ENCODE data around the gene UBE2M. TPM values are rescaled to one million over a fixed set of nuclear protein-coding genes. Genes with fewer than 3 reads are reported as not detected.
"Not testable (repeated sequence)": the region's sequence is repeated elsewhere in the genome, so short reads cannot be mapped to it uniquely, and the experiment has no call there.

The UBE2M gene
- total RNA-seq (2014; rRNA removed; shearing (Covaris generic); ENCODE audit: low replicate concordance): 132 and 239 TPM in 2 replicates

DNA sequence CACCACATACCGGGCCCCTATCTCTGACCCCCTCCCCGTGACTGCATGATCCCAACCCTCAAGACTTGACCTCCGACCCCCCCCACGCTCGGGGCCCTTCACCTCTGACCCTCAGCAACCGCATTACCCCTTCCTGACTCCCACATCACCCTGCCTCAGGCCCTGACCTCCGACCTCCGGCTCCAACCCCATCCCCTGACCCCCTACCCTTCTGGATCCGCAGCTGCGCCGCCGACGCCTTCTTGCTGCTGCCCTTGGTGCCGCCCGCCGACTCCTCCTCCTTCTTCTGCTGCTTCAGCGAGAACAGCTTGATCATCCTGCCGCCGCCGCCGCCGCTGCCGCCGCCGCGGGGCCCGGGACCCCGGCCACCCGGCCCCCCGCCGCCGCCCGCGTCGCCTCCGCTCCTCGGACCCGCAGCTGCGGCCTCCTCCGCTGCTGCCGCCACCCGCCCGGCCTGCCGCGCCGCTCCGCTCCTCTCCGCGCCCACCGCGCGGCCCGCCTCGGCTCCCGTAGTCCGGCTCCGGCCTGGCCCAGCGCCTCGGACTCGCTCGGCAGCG, at the start of gene UBE2M:
Gene UBE2M (minus strand): TSS at position 546 of the 557 bp plus-strand sequence. CDS start 230 bp downstream, at position 316.
- Histone ChIP-seq H3K27me3 (no peaks in the 10 kb centered on the region), H3K4me3 (peak within 1 kb of the TSS; percentile 89), H3K36me3 (peaks cover 42% of the 10 kb centered on the region), H3K9me3 (no peaks in the 10 kb centered on the region)
- no peak for DNase-seq

DNA sequence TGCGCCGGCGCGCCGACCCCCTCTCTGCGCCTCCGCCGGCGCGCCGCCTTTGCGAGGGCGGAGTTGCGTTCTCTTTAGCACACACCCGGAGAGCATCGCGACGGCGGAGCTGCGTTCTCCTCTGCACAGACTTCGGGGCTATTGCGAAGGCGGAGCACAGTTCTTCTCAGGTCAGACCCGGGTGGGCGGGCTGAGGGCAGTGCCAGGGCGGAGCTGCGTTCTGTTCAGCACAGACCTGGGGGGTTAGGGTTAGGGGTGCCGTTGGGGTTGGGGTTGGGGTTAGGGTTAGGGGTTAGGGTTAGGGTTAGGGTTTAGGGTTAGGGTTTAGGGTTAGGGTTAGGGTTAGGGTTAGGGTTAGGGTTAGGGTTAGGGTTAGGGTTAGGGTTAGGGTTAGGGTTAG, 48.8 kb upstream of the UBE2M start:
- not testable (repeated sequence) for H3K4me3 ChIP-seq, H3K27me3 ChIP-seq, H3K9me3 ChIP-seq, H3K36me3 ChIP-seq
- peak; percentile 37 for DNase-seq

DNA sequence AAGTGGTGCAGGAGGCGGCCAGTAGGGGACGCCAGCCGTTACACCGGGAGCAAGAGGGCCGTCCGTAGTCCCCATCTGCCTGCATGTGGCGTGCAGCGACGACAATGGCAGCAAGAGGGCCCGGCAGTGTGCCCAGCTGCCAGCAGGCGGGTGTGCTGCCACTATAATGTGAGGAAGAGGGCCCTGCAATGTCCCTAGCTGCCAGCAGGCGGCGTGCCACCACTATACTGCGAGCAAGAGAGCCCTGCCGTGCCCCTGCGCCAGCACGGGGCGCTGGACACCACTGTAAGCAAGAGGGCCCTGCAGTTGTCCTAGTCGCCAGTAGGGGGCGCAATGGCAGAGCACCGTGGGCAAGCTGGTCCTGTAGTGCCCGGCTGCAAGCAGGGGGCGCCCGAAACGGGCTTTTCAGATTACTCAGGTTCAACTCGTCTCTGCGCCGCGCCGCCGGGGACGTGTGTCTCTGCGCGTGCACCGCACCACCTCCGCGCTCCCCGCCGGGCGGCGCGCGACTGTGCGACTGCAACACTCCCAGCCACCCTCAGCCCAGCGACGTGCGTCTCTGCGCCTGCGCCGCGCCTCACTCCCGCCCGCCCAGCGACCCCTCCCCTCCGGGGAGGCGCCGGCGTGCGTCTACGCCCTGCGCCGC, 48.0 kb upstream of the UBE2M start:
- H3K9me3 ChIP-seq, H3K27me3 ChIP-seq, H3K36me3 ChIP-seq, H3K4me3 ChIP-seq: not testable (repeated sequence)
- peak; percentile 29 for DNase-seq

DNA sequence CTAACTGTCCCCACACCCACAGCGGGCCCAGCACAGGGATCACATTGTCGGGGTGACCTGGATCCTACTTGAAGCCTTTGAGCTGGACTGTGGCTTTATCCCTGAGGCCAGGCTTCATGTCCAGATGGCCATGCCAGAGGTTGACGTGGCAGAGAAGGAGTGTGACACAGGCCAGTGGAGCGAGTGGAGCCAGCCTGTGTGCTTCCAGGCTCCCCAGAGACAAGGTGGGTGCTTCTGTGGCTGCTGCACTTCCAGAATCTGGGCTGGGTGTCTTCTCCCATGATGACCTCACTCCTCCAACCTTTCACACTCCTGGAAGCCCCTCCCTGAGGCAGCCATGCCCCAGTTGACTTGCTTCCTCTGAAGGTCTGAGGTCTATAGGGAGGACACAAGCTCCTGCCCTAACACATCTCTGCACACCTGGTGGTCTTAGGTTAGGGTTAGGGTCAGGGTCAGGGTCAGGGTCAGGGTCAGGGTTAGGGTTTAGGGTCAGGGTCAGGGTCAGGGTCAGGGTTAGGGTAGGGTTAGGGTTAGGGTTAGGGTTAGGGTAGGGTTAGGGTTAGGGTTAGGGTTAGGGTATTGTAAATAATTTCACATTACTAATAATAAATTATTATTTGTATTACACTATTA, 27.8 kb upstream of the UBE2M start:
- no peaks in the 10 kb centered on the region for H3K9me3 ChIP-seq
- H3K36me3 ChIP-seq: peaks cover 14% of the 10 kb centered on the region
- no peak for DNase-seq
- H3K4me3 ChIP-seq: no peak overlapping the region
- no peaks in the 10 kb centered on the region for H3K27me3 ChIP-seq

DNA sequence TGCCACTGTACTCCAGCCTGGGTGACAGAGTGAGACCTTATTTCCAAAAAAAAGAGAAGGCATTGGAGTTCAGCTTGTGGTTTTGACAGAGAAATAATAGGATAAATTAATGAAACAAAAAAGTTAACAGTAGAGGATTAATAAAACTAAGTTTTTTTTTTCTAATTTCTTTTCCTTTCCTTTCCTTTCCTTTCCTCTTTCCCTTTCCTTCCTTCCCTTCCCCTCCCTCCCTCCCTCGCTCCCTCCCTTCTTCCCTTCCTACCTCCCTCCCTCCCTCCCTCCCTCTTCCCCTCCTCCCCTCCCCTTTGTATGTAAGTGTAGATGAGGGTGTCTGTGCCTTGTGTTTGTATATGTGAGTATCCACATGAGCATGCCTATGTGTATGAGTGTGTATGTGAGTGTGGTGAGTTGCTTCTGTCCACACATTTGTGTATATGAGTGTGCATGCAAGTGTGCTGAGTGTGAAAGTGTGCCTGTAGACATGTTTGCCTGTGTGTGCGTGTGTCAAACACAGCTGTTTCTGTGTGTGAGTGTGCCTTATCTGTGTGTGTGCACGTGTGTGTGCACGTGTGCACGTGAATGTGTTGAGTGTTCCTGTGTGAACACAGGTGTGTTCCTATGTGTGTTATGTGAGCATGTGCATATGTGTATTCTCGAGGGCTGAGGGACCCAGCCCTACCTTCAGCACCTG, 27.2 kb upstream of the UBE2M start:
- Histone ChIP-seq H3K9me3 (no peaks in the 10 kb centered on the region), H3K4me3 (no peak overlapping the region), H3K36me3 (peaks cover 18% of the 10 kb centered on the region), H3K27me3 (no peaks in the 10 kb centered on the region)
- DNase-seq: no peak

DNA sequence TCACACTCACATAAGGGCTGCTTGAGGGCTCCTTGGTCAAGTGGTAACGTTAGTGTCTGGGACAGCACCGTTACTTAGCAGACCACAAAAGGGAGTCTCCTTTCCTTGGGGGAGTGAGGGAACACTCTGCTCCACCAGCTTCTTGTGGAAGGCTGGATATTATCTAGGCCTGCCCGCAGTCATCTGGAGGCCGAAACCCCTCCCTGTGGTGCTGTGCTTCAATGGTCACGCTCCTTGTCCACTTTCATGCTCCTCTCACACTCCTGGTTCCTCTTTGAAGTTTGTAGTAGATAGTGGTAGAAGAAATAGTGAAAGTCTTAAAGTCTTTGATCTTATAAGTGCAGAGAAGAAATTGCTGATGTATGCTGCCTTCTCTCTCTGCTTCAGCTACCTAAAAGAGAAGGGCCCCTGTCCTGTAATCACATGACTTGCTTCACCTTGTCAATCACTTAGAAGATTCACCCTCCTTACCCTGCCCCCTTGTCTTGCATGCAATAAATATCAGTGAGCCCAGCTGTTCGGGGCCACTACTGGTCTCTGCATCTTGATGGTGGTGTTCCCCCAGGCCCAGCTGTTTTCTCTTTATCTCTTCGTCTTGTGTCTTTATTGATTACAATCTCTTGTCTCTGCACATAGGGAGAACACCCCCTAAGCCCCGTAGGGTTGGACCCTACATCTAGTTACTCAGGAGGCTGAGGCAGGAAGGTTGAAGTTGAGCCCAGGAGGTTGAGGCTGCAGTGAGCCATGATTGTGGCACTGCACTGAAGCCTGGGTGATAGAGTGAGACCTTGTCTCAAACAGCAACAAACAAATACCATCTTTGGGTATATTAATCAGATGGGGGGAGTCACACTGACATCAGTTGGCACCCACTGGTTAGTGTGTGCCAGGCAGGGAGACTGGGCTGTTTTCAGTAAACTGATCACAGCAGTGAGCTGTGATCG, 26.4 kb upstream of the UBE2M start:
- no peak overlapping the region for H3K4me3 ChIP-seq
- DNase-seq: no peak
- peaks cover 18% of the 10 kb centered on the region for H3K36me3 ChIP-seq
- no peaks in the 10 kb centered on the region for H3K27me3 ChIP-seq
- H3K9me3 ChIP-seq: no peaks in the 10 kb centered on the region

DNA sequence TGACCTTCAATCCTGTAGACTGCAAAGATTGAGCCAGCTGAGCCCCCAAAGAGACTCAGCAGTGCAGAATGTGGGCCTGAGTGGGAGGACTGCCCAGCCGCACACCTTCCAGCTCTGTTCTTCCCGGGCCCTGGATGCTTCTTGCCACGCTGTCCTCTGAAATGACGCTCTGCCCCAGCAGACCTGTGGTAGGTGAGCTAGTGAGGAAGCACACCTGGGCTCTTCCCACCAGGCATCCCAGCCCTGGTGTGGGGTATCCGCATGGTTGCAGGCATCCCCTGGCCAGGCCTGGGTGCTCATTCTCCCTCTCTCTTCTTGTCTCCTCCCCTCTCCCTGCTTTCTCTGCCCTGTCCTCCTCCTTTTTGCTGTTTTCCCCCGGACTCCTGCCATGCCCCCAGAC, 24.6 kb upstream of the UBE2M start:
- Histone ChIP-seq H3K36me3 (peaks cover 18% of the 10 kb centered on the region), H3K9me3 (no peaks in the 10 kb centered on the region), H3K27me3 (no peaks in the 10 kb centered on the region), H3K4me3 (no peak overlapping the region)
- no peak for DNase-seq

DNA sequence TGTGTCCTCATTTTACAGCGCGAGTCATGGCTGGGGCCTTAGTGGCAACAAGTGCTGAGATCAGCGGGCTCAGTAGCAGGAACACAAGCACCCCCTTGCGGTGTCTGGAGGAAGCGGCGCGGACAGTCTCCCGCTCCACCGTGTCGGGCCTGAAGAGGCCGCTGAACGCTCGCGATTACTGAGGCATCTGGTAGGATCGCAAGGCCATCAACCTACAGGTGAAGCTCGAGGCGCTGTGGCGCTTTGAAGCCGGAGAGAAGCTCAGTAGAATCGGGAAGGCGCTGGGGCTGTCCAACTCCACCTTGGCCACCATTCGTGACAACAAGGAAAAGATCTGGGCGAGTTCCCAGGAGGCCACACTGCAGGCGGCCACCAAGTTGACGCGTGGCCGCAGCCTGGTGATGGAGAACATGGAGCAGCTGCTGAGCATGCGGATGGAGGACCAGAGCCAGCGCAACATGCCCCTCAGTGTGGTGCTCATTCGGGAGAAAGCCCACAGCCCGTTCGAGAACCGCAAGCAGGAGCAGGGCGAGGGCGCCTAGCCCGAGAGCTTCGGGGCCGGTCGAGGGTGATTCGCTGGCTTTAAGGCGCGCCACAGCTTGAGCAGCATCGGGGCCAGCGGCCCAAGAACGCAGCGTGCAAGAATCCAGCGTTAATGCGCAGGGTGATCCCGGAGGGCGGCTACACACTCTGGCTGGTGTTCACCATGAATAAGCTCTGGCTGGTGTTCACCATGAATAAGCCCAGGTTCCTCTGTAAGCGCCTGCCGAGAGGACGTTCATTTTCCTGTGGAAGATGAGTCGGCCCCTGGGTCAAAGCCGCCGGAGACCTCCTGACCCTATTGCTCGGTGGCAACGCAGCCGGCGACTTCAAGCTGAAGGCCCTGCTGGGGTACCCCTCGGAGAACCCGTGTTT, 23.1 kb upstream of the UBE2M start:
- Histone ChIP-seq H3K4me3 (no peak overlapping the region), H3K27me3 (no peaks in the 10 kb centered on the region), H3K36me3 (peaks cover 22% of the 10 kb centered on the region), H3K9me3 (no peaks in the 10 kb centered on the region)
- DNase-seq: no peak

DNA sequence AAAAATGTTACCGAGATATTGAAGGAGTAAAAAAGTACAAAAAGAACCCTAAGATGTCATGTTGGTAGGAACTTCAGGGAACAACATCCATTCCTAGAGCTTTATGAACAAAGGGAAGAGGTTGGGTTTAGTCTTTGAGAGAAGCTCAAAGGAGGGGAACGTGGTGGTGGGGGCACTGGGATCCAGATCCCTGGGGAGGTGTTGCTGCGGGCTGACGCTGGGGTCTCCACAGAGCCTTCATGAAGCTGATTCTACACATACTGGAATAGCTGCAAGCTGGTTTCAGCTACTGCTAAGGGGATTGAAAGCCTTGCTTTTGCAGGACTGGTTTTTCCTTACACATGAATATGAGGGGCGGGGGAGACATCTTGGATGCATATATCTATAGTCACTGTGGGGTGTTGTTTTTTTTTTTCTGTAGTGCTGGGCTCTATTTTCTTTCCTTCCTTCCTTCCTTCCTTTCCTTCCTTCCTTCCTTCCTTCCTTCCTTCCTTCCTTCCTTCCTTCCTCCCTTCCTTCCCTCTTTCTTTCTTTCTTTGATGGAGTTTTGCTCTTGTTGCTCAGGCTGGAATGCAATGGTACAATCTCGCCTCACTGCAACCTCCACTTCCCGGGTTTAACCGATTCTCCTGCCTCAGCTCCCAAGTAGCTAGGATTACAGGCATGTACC, 21.2 kb upstream of the UBE2M start:
- DNase-seq: no peak
- Histone ChIP-seq H3K9me3 (no peaks in the 10 kb centered on the region), H3K4me3 (no peak overlapping the region), H3K36me3 (peaks cover 22% of the 10 kb centered on the region), H3K27me3 (no peaks in the 10 kb centered on the region)

DNA sequence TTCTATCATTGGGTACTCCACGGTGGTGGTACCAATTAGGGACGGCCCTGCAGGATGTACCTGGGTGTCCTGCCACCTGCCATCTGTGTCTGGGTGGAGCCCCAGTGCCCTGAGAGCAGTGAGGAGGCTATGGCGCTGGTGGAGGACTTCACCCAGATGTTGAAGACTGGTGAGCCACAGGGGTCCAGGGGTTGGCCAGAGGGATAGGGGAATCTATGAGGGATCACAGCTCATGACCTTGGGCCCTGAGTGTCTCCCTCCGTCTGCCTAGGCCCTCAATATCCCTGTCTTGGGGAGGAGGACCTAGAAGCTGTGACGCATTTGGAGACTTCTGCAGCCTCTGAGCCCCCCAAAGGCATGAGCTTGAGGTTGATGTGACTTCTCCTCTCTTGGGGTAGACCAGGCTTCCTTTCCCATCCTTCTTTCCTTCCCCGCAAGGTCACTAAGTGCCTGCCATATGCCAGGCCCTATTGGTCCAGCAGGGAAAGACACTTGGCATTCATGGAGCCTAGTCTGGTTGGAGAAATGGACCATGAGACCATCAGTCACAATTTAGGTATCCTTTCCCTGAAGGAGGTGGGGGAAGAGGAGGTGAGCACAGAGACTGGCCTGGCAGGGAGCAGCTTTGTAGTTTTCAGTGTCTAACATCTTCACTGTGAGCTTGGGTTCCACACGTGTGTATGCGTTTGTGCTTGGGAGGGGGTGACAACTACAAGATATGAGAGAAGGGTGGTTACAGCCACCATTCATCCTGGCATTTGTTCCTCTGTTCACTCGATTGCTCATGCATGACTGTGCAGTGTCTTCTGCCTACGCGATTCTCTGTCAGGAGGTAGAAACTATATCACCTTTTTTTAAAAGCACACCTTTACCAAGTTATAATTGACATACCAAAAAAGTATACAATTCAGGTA, 19.9 kb upstream of the UBE2M start:
- DNase-seq: no peak
- no peaks in the 10 kb centered on the region for H3K9me3 ChIP-seq
- no peak overlapping the region for H3K4me3 ChIP-seq
- peaks cover 21% of the 10 kb centered on the region for H3K36me3 ChIP-seq
- no peaks in the 10 kb centered on the region for H3K27me3 ChIP-seq

DNA sequence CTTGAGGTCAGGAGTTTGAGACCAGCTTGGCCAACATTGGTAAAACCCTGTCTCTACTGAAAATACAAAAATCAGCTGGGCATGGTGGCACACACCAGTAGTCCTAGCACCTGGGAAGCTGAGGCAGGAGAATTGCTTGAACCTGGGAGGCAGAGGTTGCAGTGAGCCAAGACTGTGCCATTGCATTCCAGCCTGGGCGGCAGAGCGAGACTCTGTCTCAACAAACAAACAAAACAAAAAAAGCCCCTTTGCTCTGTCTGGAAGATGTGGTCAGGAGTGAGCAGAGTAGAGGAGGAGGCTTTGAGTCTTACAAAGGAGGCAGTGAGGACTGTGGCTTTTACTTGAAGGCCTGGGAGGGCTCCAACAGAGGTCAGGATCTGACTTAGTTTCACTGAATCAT, 19.2 kb upstream of the UBE2M start:
- not testable (repeated sequence) for H3K9me3 ChIP-seq, DNase-seq, H3K27me3 ChIP-seq, H3K4me3 ChIP-seq
- peaks cover 17% of the 10 kb centered on the region for H3K36me3 ChIP-seq

DNA sequence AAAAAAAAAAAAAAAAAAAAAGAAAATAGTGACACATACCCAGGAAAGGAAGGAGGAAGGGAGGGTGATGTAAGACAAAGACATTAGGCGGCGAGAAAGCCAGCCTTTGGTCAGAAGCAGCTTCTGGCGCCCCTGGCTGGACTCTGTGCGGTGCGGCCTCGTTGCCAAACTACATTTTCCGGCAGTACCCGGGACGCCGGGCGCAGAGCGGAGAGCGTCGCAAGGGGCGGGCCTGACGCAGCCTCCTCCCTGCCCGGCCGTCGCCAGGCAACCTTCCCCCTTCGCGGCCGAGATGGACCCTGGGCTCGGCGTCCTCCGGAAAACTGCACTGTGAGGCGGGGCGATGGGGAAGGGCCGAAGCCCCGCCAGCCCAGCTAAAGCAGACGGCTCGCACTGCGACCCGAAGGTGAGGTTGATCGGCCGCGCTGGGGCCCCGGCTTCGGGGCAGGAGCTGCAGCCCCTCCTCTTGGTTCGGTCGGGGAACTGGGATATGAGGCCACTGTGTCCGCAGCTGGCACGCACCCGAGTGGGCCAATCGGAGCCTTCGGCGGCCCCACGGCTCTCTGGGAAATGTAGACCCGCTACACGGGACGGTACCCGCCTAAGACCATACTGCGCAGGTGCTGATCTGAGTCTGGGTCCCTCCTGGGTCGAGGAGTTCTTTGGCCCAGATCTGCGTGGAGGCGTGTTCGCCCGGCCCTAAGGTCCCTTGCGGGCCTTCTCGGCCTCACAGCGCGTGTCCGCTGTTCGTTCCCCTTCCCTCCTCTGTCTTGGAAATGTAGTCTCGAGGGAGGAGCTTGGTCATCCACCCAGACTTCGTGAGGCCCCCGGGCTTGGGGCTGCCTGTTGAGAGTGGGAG, 17.0 kb upstream of the UBE2M start:
- Histone ChIP-seq H3K27me3 (no peaks in the 10 kb centered on the region), H3K9me3 (no peaks in the 10 kb centered on the region), H3K36me3 (peaks cover 24% of the 10 kb centered on the region), H3K4me3 (peak overlapping the region; percentile 85)
- DNase-seq: peak; percentile 94

DNA sequence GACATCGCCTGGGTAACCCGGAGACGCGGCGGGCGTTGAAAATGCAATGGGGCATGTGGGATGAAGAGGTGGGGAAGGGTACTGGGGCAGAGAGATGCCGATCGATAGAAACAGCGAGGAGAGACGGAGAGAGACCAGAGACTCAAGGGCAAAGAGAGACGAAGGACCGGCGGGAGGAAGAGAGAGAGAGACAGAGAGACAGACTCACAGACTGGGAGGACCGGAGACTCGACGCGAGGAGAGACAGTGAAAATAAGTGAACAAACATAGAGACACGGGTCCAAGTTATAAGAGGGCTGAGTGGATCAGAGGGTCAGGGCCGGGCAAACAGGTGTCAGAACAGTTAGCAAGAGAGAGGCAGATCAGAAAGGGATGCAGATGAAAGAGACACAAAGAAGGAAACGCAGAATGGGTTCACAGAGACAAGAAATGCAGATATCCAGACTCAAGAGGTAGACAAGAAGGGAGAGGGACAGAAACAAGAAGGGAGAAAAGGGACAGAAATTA, 15.3 kb upstream of the UBE2M start:
- Histone ChIP-seq H3K27me3 (no peaks in the 10 kb centered on the region), H3K9me3 (no peaks in the 10 kb centered on the region), H3K36me3 (peaks cover 34% of the 10 kb centered on the region), H3K4me3 (peak overlapping the region; percentile 85)
- DNase-seq: no peak

All from MG63 (cell line).